ENCODE measurements around the gene SCN11A. TPM values are rescaled to one million over a fixed set of nuclear protein-coding genes. Genes with fewer than 3 reads are reported as not detected.

SCN11A gene
- total and polyA plus RNA-seq, 4 donors: 0.81 to 44.3 (median 0.95) TPM

DNA sequence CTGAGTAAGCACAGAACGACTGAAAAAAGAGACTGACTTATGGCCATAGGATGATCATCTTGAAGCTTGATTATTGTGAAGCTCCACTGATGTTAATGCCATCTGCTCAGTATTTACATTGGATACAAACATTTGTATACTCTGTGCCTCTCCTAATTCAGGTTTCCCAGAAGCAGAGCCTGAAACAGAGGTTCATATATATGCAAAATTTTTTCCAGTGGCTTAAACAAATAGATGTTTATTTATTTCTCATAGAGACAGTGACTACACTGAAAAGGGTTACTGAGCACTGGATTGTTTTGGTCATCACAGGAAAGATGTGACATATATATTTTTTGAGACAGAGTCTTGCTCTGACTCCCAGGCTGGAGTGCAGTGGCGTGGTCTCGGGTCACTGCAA is 36.3 kb downstream of the SCN11A start:
- H3K36me3 ChIP-seq (ENCODE audit: control insufficient read depth, insufficient read depth, low read length): no peaks in the 10 kb centered on the region
- DNase-seq (ENCODE audit: low read depth in 4 of 6, low spot score in 6 of 6): no peak
- H3K4me3 ChIP-seq (ENCODE audit: low read depth, low read length): no peak overlapping the region
- H3K4me1 ChIP-seq (ENCODE audit: control insufficient read depth, insufficient read depth, low read length): no peaks in the 10 kb centered on the region
- H3K9me3 ChIP-seq (ENCODE audit: control insufficient read depth, insufficient read depth, low read length): no peaks in the 10 kb centered on the region
- no peaks in the 10 kb centered on the region for H3K27me3 ChIP-seq (ENCODE audit: control insufficient read depth, insufficient read depth, low read length)
- no peak overlapping the region for H3K27ac ChIP-seq (ENCODE audit: low read depth, low read length)
- no CpG with 5 or more reads among the region's 3 CpGs for WGBS (ENCODE audit: insufficient coverage)

DNA sequence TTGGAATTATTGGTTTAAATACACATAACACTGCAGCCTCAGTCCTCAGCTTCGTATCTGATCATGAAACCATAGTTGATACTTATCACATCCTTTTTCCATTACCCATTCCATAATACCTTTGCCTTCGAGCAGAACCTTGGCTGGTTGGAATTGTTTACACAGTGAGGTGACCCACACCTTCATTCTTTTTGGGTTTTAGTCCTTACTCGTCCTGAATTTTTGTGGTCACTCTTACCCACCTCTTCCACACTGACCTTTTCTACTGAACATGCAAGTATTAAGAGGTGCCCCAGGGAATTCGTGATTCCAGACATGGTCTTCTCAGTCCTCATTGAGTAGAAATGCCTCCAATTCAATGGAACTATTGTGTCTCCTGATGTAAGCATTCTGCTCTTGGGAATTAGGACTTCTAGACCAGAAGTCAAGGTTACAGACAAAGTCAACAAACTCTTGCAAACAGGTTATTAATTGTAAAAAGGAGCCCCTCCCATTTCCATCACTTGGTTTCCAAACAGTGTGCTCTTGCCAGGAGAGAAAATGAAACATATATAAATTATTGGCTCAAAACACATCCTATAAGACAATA is 37.7 kb downstream of the SCN11A start:
- Histone ChIP-seq H3K27me3 (ENCODE audit: control insufficient read depth, insufficient read depth, low read length) (no peaks in the 10 kb centered on the region), H3K4me1 (ENCODE audit: control insufficient read depth, insufficient read depth, low read length) (no peaks in the 10 kb centered on the region), H3K36me3 (ENCODE audit: control insufficient read depth, insufficient read depth, low read length) (no peaks in the 10 kb centered on the region), H3K9me3 (ENCODE audit: control insufficient read depth, insufficient read depth, low read length) (no peaks in the 10 kb centered on the region), H3K4me3 (ENCODE audit: low read depth, low read length) (no peak overlapping the region), H3K27ac (ENCODE audit: low read depth, low read length) (no peak overlapping the region)
- 74% methylated on average over 2 of the region's 4 CpGs for WGBS (ENCODE audit: insufficient coverage)
- no peak for DNase-seq (ENCODE audit: low read depth in 4 of 6, low spot score in 6 of 6)

GRCh38 chr3:39013289-39013688 is 38.5 kb downstream of the SCN11A start:
- Histone ChIP-seq H3K27me3 (ENCODE audit: control insufficient read depth, insufficient read depth, low read length) (no peaks in the 10 kb centered on the region), H3K4me3 (ENCODE audit: low read depth, low read length) (no peak overlapping the region), H3K27ac (ENCODE audit: low read depth, low read length) (no peak overlapping the region), H3K9me3 (ENCODE audit: control insufficient read depth, insufficient read depth, low read length) (no peaks in the 10 kb centered on the region), H3K4me1 (ENCODE audit: control insufficient read depth, insufficient read depth, low read length) (no peaks in the 10 kb centered on the region), H3K36me3 (ENCODE audit: control insufficient read depth, insufficient read depth, low read length) (no peaks in the 10 kb centered on the region)
- WGBS (ENCODE audit: insufficient coverage): 36% methylated on average over 2 of the region's 2 CpGs
- no peak for DNase-seq (ENCODE audit: low read depth in 4 of 6, low spot score in 6 of 6)

GRCh38 chr3:39011191-39011736 is 40.5 kb downstream of the SCN11A start:
- H3K27me3 ChIP-seq (ENCODE audit: control insufficient read depth, insufficient read depth, low read length): no peaks in the 10 kb centered on the region
- 90% methylated on average over 1 of the region's 2 CpGs for WGBS (ENCODE audit: insufficient coverage)
- DNase-seq (ENCODE audit: low read depth in 4 of 6, low spot score in 6 of 6): no peak
- H3K36me3 ChIP-seq (ENCODE audit: control insufficient read depth, insufficient read depth, low read length): no peaks in the 10 kb centered on the region
- no peak overlapping the region for H3K4me3 ChIP-seq (ENCODE audit: low read depth, low read length)
- no peaks in the 10 kb centered on the region for H3K4me1 ChIP-seq (ENCODE audit: control insufficient read depth, insufficient read depth, low read length)
- no peaks in the 10 kb centered on the region for H3K9me3 ChIP-seq (ENCODE audit: control insufficient read depth, insufficient read depth, low read length)
- no peak overlapping the region for H3K27ac ChIP-seq (ENCODE audit: low read depth, low read length)

- H3K4me1 ChIP-seq (ENCODE audit: control insufficient read depth, insufficient read depth, low read length): no peaks in the 10 kb centered on the region
- no peaks in the 10 kb centered on the region for H3K27me3 ChIP-seq (ENCODE audit: control insufficient read depth, insufficient read depth, low read length)
- no peak overlapping the region for H3K27ac ChIP-seq (ENCODE audit: low read depth, low read length)
- DNase-seq (ENCODE audit: low read depth in 4 of 6, low spot score in 6 of 6): no peak
- 42% methylated on average over 2 of the region's 2 CpGs for WGBS (ENCODE audit: insufficient coverage)
- no peaks in the 10 kb centered on the region for H3K36me3 ChIP-seq (ENCODE audit: control insufficient read depth, insufficient read depth, low read length)
- no peak overlapping the region for H3K4me3 ChIP-seq (ENCODE audit: low read depth, low read length)
- no peaks in the 10 kb centered on the region for H3K9me3 ChIP-seq (ENCODE audit: control insufficient read depth, insufficient read depth, low read length)
These were observed 46.4 kb downstream of the SCN11A start for GRCh38 chr3:39005295-39005694.

Small RNAs within 50 kb of the gene (small RNA-seq; reads per million reads assigned to genes)
- gene RNU6-1227P (ENCODE audit: low replicate concordance): not detected

Other genes with a start within 250 kb of the SCN11A start
- gene SCN10A, start 235.7 kb downstream of the SCN11A start, total RNA-seq: 1 to 10 TPM in 1 of 2 donors, under 1 TPM in 1; 0.11 to 9.2 TPM
- under 1 TPM; 0.03 to 0.05 TPM for gene SCN10A, start 235.7 kb downstream of the SCN11A start, polyA plus RNA-seq (ENCODE audit: insufficient read length in 2 of 2)
- gene WDR48, start 72 bp upstream of the SCN11A start, total RNA-seq: 10 to 100 TPM; 51.6 to 73.2 TPM
- 10 to 100 TPM; 56.2 to 71.4 TPM for gene WDR48, start 72 bp upstream of the SCN11A start, polyA plus RNA-seq (ENCODE audit: insufficient read length in 2 of 2)
- 10 to 100 TPM; 41.7 to 75.0 TPM for gene GORASP1, start 55.7 kb upstream of the SCN11A start, total RNA-seq
- 100 to 1,000 TPM in 1 of 2 donors, 10 to 100 TPM in 1; 98.8 to 116 TPM for gene GORASP1, start 55.7 kb upstream of the SCN11A start, polyA plus RNA-seq (ENCODE audit: insufficient read length in 2 of 2)
- gene TTC21A, start 55.7 kb upstream of the SCN11A start, total RNA-seq: 10 to 100 TPM in 1 of 2 donors, 1 to 10 TPM in 1; 5.3 to 13.4 TPM
- gene TTC21A, start 55.7 kb upstream of the SCN11A start, polyA plus RNA-seq (ENCODE audit: insufficient read length in 2 of 2): 10 to 100 TPM; 16.8 to 23.9 TPM
- 10 to 100 TPM; 14.5 to 24.6 TPM for gene CSRNP1, start 101.6 kb upstream of the SCN11A start, total RNA-seq
- gene CSRNP1, start 101.6 kb upstream of the SCN11A start, polyA plus RNA-seq (ENCODE audit: insufficient read length in 2 of 2): 10 to 100 TPM; 17.3 to 19.4 TPM
- under 1 TPM; 0.20 to 0.50 TPM for gene XIRP1, start 140.7 kb upstream of the SCN11A start, total RNA-seq
- 1 to 10 TPM; 1.3 to 1.6 TPM for gene XIRP1, start 140.7 kb upstream of the SCN11A start, polyA plus RNA-seq (ENCODE audit: insufficient read length in 2 of 2)
- gene CX3CR1, start 228.1 kb upstream of the SCN11A start, total RNA-seq: 10 to 100 TPM; 27.7 to 42.1 TPM
- gene CX3CR1, start 228.1 kb upstream of the SCN11A start, polyA plus RNA-seq (ENCODE audit: insufficient read length in 2 of 2): 10 to 100 TPM; 43.2 to 70.2 TPM